K562 (cell line): ENCODE measurements around the gene DYRK1A. TPM values are rescaled to one million over a fixed set of nuclear protein-coding genes. Genes with fewer than 3 reads are reported as not detected.

Source experiments
- CEBPZ ChIP-seq: fragments of 150-350 bp; IDR thresholded peaks from 2 replicates; pipeline ENCODE4 v1.6.1; 2014; ENCODE audit warnings: low read depth, mild to moderate bottlenecking, low read length, borderline replicate concordance
- GMEB1 ChIP-seq: fragments of 250-450 bp; sonication (Bioruptor Pico); IDR thresholded peaks from 2 replicates; pipeline ENCODE4 v1.4.0; 2020; ENCODE audit warnings: mild to moderate bottlenecking
- HES1 ChIP-seq: fragments of 450-650 bp; IDR thresholded peaks from 2 replicates; pipeline ENCODE4 v1.6.1; 2016; ENCODE audit warnings: low read depth, mild to moderate bottlenecking, moderate library complexity
- MAFG ChIP-seq: fragments of 450-650 bp; conservative IDR thresholded peaks from 2 replicates; pipeline ENCODE4 v1.6.1; 2016; ENCODE audit warnings: missing genetic modification characterization, missing compliant biosample characterization
- polyA plus RNA-seq, 8 experiments: library from polyadenylated mRNA; depleted of rRNA in 4 of 8; stranded (reverse) in 5 of 8; unstranded in 3 of 8; fragments of >200 nt; fragmentation: Nextera tagmentation in 2 of 8; fragmentation: Illumina TruSeq in 1 of 8; extraction: Ambion mirVana in 2 of 8; extraction: Trizol in 1 of 8; gene quantifications; 2 replicates each; pipeline versions ENCODE4 v1.2.1 to v1.2.3, GENCODE V29; 2011 to 2014; ENCODE audit warnings: inconsistent platforms in 1 of 8, missing spikeins in 1 of 8
- total RNA-seq, 7 experiments: library from RNA; depleted of rRNA in 6 of 7; stranded (reverse); fragments of >200 nt in 6 of 7; fragmentation: Illumina TruSeq in 2 of 7; extraction: Trizol in 2 of 7; gene quantifications; 2 replicates each; pipeline versions ENCODE4 v1.2.1 to v1.2.3, GENCODE V29; 2011 to 2021; ENCODE audit warnings: low replicate concordance in 1 of 7

Gene DYRK1A
- total and polyA plus RNA-seq, 9 of the 15 experiments (the other 6 are each of a cell fraction or from before 2014, with no cell fraction given): 3.7 to 64.8 (median 42.3) TPM

- no peak for TF ChIP-seq CEBPZ
- no peak for TF ChIP-seq HES1
- no peak for TF ChIP-seq GMEB1
- no peak for TF ChIP-seq MAFG
These were observed 24.4 kb upstream of the DYRK1A start (continued) for GRCh38 chr21:37342046-37342632.
